Measurements from ENCODE around the gene EIF5.

DNA sequence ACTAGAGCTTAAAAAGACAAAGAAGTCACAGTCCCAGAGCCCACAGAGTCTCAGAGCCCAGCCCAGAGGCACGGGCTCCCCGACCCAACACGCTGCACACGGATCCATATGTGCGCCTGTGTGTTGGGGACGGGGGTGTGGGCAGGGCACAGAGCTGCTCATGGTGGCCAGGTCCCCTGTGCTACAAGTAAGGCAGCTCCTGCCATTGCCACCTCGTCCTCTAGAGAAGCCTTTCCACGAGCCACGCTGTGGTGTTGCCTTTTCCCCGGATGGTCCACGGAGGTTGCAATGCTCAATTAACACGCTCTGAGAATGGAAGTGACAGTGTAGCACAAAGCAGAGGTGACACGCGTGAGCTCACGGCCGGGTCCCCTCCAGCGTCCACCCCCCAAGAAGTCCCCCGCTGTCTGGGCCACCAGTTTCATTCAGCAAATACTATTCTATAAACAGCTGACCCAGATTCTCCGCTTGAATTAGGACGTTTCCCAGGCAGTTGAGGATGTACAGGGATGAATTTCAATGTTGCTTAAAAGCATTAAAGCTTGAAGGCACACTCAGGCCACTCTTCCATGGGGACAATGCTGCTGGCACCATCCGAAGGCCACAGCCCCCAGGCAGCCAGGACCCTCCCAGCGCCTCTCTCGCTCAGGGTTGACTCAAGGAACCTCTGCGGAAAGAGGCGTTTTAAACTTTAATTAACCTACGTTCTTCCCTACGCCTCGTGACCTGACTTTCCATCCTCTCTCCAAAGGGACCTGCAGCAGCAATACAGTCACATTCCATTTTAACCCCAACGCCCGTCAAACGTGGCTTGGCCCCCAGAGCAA, 22.7 kb upstream of the EIF5 start:
- TF ChIP-seq, protein P1, sequence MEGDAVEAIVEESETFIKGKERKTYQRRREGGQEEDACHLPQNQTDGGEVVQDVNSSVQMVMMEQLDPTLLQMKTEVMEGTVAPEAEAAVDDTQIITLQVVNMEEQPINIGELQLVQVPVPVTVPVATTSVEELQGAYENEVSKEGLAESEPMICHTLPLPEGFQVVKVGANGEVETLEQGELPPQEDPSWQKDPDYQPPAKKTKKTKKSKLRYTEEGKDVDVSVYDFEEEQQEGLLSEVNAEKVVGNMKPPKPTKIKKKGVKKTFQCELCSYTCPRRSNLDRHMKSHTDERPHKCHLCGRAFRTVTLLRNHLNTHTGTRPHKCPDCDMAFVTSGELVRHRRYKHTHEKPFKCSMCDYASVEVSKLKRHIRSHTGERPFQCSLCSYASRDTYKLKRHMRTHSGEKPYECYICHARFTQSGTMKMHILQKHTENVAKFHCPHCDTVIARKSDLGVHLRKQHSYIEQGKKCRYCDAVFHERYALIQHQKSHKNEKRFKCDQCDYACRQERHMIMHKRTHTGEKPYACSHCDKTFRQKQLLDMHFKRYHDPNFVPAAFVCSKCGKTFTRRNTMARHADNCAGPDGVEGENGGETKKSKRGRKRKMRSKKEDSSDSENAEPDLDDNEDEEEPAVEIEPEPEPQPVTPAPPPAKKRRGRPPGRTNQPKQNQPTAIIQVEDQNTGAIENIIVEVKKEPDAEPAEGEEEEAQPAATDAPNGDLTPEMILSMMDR (IDR thresholded peaks at IDR 0.05), result no peak
- TF ChIP-seq POLR2A (IDR thresholded peaks at IDR 0.05) (no peak), EP300 (IDR thresholded peaks at IDR 0.05) (no peak), POLR2AphosphoS5 (IDR thresholded peaks at IDR 0.05) (no peak)
